Left renal pelvis (tissue), 4 donors: ENCODE data around the gene NPY2R. TPM values are rescaled to one million over a fixed set of nuclear protein-coding genes. Genes with fewer than 3 reads are reported as not detected.

Experiments used
- DNase-seq, 4 donors: peaks; one replicate each; pipeline ENCODE4 v3.0.0-alpha.2; 2013; ENCODE audit warnings: low read depth in 4 of 4, low spot score in 3 of 4
- polyA plus RNA-seq, 4 donors: library from polyadenylated mRNA; unstranded; fragments of 120-200 nt; gene quantifications; one replicate each; pipeline ENCODE4 v1.2.1, GENCODE V29; 2013; ENCODE audit not compliant: insufficient read length in 4 of 4

NPY2R gene, protein sequence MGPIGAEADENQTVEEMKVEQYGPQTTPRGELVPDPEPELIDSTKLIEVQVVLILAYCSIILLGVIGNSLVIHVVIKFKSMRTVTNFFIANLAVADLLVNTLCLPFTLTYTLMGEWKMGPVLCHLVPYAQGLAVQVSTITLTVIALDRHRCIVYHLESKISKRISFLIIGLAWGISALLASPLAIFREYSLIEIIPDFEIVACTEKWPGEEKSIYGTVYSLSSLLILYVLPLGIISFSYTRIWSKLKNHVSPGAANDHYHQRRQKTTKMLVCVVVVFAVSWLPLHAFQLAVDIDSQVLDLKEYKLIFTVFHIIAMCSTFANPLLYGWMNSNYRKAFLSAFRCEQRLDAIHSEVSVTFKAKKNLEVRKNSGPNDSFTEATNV
- polyA plus RNA-seq, result under 1 TPM; 0.05 to 0.93 (median 0.43) TPM

DNA sequence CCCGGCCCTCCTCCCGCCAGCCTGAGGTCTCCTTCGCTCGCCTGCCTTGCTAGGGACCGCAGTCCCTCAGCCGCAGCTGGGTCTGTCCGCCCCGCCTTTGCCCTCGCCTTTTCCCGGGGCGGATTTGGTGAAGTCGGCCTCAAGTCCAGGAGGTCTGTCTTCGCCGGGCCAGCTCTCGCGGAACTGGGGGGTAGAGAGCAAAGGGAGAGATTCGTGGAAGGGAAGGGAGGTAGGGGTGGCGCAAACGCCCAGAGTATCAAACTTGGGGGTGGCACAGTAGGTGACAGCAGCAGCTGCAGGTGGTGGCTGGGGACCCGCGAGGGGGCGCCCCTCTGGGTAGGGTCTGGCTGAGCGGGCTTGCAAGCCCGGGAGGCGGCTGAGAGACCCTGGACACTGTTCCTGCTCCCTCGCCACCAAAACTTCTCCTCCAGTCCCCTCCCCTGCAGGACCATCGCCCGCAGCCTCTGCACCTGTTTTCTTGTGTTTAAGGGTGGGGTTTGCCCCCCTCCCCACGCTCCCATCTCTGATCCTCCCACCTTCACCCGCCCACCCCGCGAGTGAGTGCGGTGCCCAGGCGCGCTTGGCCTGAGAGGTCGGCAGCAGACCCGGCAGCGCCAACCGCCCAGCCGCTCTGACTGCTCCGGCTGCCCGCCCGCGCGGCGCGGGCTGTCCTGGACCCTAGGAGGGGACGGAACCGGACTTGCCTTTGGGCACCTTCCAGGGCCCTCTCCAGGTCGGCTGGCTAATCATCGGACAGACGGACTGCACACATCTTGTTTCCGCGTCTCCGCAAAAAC, at the start of gene NPY2R:
Gene NPY2R, plus strand, starts transcription at position 379 of the 797 bp plus-strand sequence. CDS start 5,304 bp downstream, outside the sequence.
- peak; percentile 12 to 23 (median 22) for DNase-seq

DNA sequence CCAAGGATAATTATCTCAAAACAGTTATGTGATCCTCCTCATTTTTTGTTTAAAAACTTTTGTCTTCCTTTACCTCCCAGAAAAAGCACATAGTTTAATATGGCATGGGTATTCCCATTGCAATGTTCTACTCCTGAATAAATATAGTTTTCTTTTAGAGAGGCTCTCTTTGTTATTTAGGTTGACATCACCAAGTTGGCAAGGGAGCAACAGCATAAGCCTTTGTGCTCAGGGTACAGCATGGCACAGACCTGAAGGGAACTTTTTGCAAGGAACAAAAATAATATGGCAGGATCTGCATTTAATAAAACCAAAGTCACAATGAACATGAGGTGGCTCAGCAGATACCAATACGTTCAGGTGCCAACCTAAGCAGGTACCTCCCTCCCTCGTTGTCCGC, 47.1 kb upstream of the NPY2R start:
- no peak for DNase-seq

DNA sequence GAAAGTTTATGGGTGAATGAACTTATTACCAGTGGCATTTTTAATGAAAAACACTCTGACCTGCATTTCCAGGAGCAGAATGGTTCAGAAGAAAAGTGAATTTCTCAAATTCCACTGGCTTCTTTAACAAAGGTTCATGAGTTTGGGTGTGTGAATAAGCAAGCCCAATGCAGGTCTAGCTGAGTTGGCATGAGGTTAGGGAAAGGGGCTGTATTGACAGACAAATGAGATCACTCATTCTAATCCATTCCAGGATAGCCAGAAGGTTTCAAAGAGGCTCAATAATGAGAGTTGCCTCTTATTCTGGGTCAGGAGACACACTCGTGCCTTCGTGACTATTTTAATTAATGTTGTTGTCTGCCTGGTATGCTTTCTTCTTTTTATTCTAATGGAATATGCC, 43.7 kb upstream of the NPY2R start:
- no peak for DNase-seq

DNA sequence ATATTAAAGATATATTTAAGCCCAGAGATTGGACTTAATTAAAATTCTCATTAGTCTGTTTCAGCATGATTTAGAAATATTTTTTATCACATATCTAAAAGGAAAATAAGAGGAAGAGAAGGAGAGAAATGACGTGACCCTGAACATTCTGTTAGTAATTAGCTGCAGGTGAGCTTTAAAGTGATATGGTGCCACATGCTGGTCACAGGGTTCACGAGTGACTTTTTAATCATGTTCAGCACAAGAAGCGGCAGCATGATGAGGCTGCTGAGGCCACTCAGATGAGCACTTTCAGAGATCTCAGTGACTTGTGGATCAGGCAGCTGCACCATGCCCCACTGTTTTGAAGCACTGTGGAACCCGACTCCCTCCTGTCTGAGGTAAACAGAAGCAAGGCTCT, 37.9 kb upstream of the NPY2R start:
- no peak for DNase-seq

DNA sequence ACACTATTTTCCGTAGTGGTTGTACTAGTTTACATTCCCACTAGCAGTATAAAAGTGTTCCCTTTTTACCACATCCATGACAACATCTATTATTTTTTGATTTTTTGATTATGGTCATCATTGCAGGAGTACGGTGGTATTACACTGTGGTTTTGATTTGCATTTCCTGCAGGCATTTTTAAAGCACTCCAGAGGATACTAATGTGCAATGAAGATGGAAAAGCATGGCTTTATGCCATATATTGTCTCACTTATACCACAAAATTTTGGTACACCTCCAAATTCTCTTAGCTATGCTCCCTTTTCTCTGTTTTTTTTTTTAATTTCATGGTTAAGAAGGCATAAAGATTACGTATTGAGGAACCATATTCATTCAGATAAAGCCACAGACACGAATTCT, 35.1 kb upstream of the NPY2R start:
- no peak for DNase-seq

DNA sequence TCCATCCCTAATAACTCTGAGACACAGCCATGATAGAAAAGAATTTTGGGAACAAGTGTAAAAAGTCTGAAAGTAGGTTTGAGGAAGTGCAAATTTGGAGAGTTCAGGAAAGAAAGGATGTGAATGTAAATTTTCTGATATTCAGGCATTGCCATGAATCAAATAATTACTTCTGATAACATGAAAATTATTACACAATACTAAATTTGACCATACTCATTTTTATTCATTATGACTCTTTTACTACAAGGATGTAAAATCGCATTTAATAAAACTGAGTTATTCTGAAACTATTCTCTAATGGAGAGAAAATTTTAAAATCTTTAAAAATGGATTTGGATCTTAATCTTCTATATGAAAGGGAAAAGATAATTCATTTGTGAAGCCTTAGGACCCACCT, 33.8 kb upstream of the NPY2R start:
- DNase-seq, result no peak

DNA sequence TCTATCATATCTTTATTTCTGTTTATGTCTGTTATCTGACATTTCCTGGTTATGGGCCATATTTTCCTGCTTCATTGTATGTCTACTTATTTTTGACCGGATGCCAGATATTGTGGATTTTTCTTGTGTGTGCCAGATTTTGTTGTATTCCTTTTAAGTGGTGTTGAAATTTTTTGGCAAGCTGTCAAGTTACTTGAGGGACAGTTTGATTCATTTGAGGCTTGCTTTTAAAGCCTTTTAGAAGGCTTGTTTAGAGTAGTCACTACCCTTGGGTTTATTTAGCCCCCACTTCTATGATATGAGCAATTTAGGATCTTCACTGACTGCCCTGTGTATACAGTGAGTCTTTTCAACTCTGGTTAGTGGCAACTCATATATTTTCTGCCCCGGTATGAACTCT, 29.2 kb upstream of the NPY2R start:
- no peak for DNase-seq

DNA sequence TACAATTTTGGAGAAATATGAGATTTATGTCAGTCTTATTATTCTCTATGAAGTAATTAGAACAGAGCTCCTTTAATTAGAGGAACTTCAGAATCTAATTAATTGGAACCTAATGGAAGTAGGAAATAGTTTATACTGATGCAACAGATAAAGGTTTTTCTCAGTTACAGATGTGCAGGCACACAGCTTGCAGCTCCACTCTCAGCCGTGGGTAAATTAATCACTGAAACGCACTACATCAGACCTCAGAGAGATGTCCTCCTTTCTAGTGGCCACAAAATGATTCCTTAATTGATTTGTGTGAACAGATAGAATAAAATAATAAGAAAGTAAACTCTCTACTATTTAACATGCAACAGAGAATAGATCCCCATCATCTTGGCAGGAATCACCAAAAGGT, 21.5 kb upstream of the NPY2R start:
- DNase-seq, result no peak

DNA sequence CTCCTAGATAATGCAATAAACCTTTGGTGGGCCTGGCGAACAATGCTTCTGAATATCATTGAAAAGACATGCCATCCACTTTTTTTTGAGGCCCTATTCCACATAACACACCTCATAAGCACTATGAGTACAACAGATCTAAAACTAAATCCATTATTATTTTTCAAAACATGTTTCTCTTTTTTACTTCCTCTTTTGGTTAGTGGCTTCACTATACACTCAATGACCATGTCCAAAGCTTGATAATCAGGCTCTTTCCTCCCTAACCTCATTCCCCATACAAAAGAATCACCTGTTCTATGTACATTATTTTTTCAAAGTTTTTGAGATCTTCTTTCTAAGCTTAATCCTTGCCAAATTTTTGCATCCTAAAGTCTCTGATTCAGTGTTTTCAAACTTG, 20.4 kb upstream of the NPY2R start:
- DNase-seq, result no peak

DNA sequence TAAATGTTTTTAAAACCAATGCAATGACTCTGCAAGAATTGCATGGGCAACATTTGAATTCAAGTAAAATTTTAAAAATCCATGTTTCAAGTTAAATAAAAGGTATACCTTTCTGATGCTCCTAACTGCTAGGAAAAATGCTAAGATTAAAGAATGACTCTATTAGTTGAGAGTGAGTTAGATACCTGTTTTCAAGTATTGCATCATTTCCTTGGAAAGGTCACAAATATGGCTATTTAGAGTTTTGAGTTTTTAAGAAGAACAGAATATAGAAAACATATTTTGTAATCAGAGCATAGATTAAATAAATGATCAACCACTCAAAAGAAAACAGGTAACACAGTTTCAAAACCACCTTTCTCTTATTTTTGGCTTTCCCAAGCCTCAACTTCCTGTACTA, 18.3 kb upstream of the NPY2R start:
- no peak for DNase-seq

DNA sequence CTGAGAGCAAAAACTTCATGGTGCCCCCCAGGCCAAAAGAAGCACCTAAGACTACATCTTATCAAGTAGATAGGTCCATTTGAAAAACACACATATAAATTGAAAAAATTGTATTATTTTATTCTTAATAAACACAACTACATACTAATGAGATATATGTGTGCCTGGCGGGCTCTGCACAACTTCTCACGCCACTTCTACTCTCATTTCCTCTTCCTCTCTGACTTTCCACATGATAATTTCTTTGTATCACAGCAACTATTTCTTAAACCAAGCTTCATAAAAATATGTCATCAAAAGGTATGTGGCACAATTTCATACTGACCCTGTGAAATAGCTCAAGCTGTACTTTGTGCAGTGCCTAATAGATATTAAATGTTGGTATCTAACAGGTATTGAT, 10.7 kb upstream of the NPY2R start:
- no peak for DNase-seq

DNA sequence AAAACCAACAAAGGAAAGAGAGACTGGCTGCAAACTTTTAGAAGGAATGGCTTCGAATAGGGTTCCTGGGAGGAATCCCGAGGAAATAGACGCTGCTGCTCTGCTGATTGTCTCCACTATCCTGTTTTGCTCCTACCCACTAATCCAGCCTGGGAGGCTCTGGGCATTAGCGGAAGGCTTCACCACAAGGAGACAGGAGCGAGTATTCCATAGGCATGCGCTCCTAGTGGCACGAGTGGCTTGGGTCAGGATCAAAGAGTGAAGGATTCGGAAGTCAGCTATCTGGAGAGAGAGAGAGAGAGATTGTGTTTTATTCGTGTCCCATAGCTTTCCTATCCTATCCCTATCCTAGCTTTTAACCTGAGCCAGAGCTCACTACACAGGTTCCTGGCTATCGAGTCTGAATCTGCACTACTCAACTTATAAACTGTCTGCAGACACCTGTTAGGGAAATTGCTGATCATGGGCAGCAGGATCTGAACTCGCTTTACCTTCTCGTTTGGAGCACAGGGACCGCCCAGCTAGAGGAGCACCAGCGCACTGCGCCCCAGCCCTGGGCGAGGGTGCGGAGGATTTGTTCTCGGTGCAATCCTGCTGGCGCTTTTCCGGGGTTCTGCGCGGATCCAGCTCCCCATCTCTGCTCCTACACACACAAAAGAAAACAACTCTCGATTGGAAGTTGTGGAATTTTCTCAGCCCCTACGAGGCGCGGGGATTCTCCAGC, 740 bp upstream of the NPY2R start:
- DNase-seq, result peak; percentile 8 to 12 (median 11)

DNA sequence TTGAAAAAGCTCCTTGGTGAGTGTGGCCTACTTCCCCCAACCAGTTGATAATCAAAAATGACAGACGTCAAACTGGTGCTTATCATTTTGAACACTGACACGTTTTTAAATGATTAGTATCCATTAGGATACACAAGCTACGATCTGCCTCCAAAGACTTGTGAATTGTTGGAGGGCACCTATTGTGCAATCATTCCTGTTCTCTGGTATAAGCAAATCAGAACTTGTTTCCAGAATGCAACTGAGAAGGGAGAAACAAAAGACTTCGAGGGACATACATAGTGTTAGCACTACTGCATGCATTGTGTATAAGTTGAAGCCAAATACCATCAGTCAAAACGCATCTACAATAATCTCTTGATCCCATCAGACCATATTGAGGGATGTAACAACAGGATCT, 11.6 kb downstream of the NPY2R start:
- DNase-seq, result no peak

DNA sequence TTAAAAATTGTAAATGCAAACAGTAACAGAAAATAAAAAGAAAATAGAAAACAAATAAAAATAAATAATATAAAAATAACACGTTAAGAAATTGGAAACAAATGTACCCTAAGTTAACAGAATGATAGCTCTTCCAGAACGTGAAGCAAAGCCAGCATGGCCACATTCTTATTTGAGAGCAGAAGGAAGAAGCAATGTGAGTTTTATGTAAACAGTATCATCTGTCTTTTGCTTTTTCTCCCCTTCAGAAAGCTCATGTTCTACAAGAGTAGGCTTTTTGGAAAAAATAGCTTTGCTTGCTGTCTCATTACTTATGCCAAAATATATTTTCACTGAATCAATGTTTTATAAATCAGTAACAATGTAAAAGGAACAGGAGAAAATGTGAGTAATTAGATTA, 18.7 kb downstream of the NPY2R start:
- DNase-seq, result no peak

DNA sequence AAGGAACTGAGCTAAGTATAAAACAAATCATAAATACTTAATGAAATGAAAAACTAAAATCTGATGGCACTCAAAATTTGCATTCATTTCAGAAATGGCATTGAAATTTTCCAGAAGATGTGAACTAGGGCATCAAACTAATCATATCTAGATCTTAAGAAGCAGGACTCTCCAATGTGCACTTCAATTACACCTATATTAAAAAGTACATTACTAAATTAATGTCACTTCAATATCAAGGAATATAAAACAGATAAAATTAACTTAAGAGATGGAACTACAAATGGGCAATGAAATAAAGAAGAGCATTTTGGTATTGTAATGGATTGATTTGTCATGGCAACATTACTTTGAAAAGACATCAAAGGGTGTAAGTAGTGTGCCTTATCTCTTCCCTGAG, 20.3 kb downstream of the NPY2R start:
- DNase-seq, result no peak

DNA sequence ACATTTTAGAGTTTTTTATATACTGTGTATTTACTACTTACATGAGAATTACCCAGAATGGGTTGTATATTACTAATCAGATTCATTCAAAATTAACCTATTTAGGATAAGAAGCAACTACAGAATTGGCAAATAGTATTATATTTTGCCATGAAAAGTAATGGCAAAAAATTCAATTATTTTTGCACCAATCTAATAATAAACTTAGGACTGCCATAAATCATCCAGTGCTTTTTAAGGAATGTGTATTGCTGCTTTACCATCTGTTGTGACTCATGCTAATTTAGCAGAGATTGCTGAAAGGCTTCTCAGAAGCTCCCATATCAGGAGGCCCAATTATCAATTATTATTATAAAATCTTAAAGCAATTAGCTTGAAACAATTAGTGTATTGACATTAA, 24.0 kb downstream of the NPY2R start:
- no peak for DNase-seq

DNA sequence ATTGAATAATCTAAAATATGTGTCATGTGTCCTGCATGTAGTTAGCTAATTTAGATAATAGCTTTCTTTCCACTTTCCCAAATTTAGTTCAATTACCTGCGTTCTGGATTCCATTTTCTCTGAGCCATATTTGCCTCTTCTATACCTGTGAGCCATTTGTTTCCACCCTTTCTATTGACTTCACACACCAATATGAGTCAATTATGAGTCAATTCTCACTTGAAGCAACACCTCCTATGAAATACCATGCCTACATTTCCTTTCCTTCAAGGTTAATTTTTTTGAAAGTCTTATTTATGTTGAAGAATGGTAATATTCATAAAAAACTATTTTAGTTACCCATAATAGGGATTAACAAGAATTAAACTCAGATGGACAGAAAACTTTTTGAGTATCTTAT, 25.8 kb downstream of the NPY2R start:
- DNase-seq, result no peak

DNA sequence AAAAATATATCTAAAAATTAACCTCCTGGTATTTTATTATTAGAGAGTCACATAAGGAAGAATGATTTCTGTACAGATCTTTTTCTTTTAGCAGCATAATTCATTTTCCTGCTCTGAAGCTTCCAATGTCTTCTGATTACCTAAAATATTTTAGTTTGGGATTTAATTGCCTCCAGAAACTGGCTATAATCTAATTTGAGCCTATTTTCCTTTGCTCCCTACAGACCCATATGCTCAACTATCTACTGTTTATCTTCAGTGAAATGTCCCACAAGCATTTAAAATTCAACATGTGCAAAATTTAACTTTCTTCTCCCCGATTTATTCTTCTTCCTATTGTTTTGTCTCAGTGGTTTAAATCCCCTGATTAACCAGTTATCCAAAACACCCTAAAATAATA, 29.1 kb downstream of the NPY2R start:
- no peak for DNase-seq

DNA sequence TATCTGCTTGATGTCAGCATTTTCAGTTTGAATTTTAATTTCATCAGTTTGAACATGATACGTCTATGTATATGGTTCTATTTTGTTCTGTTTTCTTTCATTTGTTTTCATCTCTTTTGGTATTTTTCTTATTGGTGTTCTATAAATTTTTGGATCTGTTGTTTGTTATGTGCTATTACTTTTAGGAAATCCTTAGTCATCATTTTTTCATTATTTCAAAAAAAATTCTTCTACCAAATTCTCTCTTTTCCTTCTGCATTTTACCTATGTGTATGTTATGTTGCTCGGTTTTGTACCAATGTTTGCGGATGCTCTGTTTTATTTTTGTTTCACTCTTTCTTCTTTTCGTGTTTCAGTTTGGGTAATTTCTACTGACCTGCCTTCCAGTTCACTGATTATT, 32.8 kb downstream of the NPY2R start:
- no peak for DNase-seq

DNA sequence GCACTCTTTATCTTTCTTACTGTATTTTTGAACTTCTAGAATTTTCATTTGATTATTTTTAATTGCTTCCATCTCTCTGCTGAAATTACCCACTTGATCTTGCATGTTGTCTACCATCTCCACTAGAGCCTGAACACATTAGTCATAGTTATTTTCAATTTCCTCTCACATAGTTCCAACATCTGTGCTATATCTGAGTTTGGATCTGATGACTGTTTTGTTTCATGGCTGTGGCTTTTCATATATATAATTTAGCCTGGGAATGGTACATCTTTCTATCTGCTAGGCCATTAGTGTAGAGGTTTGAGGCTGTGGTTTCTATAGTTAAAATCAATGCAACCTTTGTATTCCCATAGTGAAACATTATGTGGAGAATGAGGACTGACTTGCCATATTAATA, 33.2 kb downstream of the NPY2R start:
- DNase-seq, result no peak

DNA sequence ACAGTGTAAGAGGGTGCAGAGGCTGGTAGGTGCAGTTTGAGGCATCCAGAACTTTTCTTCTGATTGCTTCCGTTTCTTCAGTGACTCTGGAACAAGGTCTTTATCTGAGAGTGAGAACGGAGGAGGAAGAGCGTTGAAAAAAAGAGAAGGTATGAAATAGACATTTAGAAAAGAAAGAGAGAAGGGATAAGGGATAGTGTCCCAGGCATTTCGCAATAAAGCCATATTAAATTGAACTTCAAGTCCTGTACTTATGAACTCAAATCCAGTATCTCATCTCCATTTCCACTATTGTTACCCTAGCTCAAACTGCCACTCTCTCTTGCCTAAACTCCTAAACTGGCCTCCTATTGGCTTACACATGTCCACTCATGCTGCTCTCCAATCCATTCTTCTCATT, 36.7 kb downstream of the NPY2R start:
- DNase-seq, result no peak
